ENCODE measurements around the gene PACSIN2. TPM values are rescaled to one million over a fixed set of nuclear protein-coding genes. Genes with fewer than 3 reads are reported as not detected.

PACSIN2 gene
- polyA plus RNA-seq, 4 donors: 37.4 to 68.4 (median 63.4) TPM

- DNase-seq (ENCODE audit: low read depth in 4 of 4, low spot score in 3 of 4): no peak
Observed at GRCh38 chr22:42844756-42845155, 170.2 kb downstream of the PACSIN2 start.

GRCh38 chr22:42842658-42843370, 172.1 kb downstream of the PACSIN2 start:
- no peak for DNase-seq (ENCODE audit: low read depth in 4 of 4, low spot score in 3 of 4)

- no peak for DNase-seq (ENCODE audit: low read depth in 4 of 4, low spot score in 3 of 4)
Observed at GRCh38 chr22:42841444-42841843, 173.5 kb downstream of the PACSIN2 start.

- no peak for DNase-seq (ENCODE audit: low read depth in 4 of 4, low spot score in 3 of 4)
Observed at GRCh38 chr22:42837556-42837955, 177.4 kb downstream of the PACSIN2 start.

- no peak for DNase-seq (ENCODE audit: low read depth in 4 of 4, low spot score in 3 of 4)
Observed at GRCh38 chr22:42836026-42836425, 178.9 kb downstream of the PACSIN2 start.

GRCh38 chr22:42834177-42834949, 180.6 kb downstream of the PACSIN2 start:
- no peak for DNase-seq (ENCODE audit: low read depth in 4 of 4, low spot score in 3 of 4)

- DNase-seq (ENCODE audit: low read depth in 4 of 4, low spot score in 3 of 4): no peak
Observed at GRCh38 chr22:42833104-42833503, 181.8 kb downstream of the PACSIN2 start.

GRCh38 chr22:42831712-42832111, 183.2 kb downstream of the PACSIN2 start:
- no peak for DNase-seq (ENCODE audit: low read depth in 4 of 4, low spot score in 3 of 4)

- DNase-seq (ENCODE audit: low read depth in 4 of 4, low spot score in 3 of 4): no peak
Observed at GRCh38 chr22:42830161-42830560, 184.8 kb downstream of the PACSIN2 start.

- DNase-seq (ENCODE audit: low read depth in 4 of 4, low spot score in 3 of 4): no peak
Observed at GRCh38 chr22:42829302-42829701, 185.6 kb downstream of the PACSIN2 start.

- DNase-seq (ENCODE audit: low read depth in 4 of 4, low spot score in 3 of 4): no peak
Observed at GRCh38 chr22:42825796-42826195, 189.2 kb downstream of the PACSIN2 start.

- DNase-seq (ENCODE audit: low read depth in 4 of 4, low spot score in 3 of 4): no peak
Observed at GRCh38 chr22:42821386-42821785, 193.6 kb downstream of the PACSIN2 start.

- peak in 2 of 4 donors; percentile 46 to 53 for DNase-seq (ENCODE audit: low read depth in 4 of 4, low spot score in 3 of 4)
Observed at GRCh38 chr22:42820045-42820763, 194.7 kb downstream of the PACSIN2 start.

Other genes starting within 250 kb of the PACSIN2 start
- gene ARFGAP3, start 157.9 kb downstream of the PACSIN2 start, polyA plus RNA-seq (ENCODE audit: insufficient read length in 4 of 4): 10 to 100 TPM; 44.8 to 59.5 (median 55.0) TPM
- 10 to 100 TPM; 13.1 to 20.9 (median 17.3) TPM for gene TTLL1, start 74.2 kb upstream of the PACSIN2 start, polyA plus RNA-seq (ENCODE audit: insufficient read length in 4 of 4)
- gene BIK, start 95.6 kb upstream of the PACSIN2 start, polyA plus RNA-seq (ENCODE audit: insufficient read length in 4 of 4): 1 to 10 TPM in 2 of 4 donors, under 1 TPM in 2; 0.42 to 1.4 (median 0.95) TPM
- gene MCAT, start 128.2 kb upstream of the PACSIN2 start, polyA plus RNA-seq (ENCODE audit: insufficient read length in 4 of 4): 10 to 100 TPM; 10.2 to 29.1 (median 18.8) TPM
- gene TSPO, start 136.4 kb upstream of the PACSIN2 start, polyA plus RNA-seq (ENCODE audit: insufficient read length in 4 of 4): 10 to 100 TPM; 18.4 to 36.3 (median 22.1) TPM
- gene TTLL12, start 172.0 kb upstream of the PACSIN2 start, polyA plus RNA-seq (ENCODE audit: insufficient read length in 4 of 4): 10 to 100 TPM; 21.0 to 31.3 (median 24.6) TPM

Data from left renal pelvis (tissue), 4 donors.